CMK (cell line): Measurements from ENCODE around the gene PAPPA2.

Experiments
- DNase-seq: peaks from one replicate; pipeline ENCODE4 v3.0.0-alpha.2; 2010; ENCODE audit warnings: low read depth

PAPPA2 gene

DNA sequence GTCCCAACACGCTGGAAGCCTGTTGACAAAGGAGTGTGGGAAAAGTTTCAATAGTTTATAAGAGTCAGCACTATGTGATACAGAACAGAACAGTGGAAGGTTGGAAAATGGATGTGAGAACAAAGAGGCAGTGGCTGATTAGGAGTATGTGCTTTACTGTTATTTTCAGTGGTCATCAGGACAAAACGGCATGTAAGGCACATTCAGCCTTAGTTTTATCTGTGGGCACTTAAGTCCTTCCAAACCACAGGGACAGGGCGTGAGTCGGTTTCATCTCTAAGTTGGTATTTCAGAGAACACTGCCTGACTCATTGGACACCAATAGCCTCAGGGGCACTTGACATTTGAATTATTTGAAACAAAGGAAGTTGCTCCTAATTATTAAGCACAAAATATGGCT is 394.7 kb downstream of the PAPPA2 start:
- DNase-seq, result no peak

DNA sequence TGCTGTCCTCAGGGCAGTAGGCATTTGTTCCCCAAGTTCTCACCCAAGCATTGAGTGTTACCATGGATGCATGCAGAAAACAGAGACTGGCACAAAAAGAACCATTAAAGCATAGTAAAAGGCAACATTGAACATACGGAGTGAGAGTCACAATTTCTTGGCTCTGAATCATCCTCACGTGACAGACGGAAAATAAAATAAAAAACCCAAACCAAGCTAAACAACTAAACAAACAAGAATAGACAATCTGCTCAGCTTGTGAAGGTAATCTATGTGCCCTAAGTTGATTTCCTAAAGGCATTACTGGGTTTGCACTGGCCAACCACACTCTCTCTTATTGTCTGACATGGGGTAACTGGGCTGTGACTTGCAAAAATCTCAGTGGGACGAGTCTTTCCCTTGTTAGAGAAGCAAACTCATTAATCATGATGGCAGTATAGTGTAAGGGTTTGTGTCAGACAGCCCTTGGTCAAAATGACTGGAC is 395.5 kb downstream of the PAPPA2 start:
- no peak for DNase-seq

DNA sequence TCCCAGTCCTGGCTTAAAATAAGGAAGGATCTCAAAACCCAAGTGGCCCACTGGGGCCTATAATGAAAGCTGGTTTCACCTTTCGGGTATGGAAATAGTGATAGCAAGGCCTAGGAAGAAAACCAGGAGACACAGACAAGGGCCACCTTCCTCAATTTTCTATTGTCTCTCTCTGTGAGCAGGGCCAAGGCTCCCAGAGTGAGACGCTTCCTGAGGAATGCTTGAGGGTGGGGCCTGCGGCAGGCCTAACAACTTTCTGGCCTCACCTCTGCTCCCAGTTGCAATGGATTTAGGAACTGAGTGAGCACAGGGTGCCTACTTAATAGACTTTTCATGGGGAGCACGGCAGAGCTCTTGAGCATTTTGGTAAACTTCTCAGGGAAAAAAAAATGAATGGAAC is 400.6 kb downstream of the PAPPA2 start:
- no peak for DNase-seq

DNA sequence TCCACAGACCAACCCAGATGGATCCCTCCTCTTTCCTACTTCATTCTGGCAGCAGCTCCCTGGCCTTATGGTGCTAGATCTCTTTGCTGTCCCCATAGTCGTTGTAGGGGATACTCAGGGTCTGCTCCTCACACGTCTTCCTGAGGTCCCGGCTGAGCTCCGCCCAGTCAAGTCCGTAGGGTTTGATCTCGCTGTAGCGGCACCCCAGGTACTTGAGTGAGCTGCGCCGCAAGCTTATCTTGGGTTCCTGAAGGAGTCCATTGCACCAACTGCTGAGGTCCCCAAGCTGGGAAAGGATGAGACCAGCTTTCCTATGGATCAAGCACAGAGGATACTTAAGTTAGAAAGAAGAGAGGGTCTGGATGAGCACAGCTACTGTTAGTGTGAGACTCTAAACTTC is 401.2 kb downstream of the PAPPA2 start:
- no peak for DNase-seq

DNA sequence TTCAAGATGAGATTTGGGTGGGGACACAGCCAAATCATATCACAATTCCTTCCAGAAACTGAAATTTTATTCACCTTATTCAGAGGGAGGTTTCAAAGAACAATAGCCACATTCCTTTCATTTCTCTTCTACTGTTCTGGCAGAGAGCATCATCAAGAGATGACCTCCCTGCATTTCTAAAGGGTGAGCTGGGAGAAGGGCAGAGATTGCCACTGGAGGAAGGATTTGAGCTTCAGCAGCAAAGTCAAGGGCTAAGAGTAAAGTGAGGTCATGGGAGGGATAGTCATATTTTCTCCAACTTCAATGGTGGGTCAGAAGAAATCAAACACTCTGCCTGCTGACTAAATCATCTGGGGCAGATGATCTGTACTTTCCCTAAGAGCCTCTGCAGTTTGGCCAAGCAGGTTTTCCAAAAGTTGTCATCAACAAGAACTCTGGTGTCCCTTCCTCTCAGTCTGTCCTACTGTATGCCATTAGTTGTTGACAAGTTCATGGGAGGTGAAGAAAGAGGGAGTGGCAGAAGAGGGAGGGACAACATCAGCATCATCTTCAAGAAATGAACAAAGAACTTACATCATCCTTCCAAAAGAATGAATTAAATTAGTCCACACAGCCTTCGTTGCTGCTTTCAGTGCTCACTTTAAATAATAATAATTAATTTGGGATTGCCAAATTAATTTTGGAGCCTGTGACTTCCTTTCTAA is 403.2 kb downstream of the PAPPA2 start:
- DNase-seq, result no peak

DNA sequence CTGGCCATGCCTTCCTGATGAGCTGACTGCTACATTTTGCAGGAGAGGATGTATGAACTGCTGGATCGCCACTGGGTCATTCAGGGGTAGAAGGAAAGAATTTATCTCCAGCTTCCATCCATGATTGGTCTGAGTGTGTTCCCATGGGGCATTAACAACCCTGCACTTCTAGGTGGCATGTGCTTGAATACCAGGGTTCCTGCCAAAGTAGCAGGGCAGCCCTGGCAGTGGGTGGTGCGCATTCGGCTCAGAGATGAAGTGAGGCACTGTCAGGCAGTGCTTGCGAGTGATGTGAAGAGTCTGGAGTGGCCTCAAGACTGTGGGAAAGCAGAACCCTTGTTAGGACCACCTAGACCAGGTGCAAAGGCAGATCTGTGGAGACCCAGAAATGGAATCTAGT is 406.6 kb downstream of the PAPPA2 start:
- DNase-seq, result no peak

DNA sequence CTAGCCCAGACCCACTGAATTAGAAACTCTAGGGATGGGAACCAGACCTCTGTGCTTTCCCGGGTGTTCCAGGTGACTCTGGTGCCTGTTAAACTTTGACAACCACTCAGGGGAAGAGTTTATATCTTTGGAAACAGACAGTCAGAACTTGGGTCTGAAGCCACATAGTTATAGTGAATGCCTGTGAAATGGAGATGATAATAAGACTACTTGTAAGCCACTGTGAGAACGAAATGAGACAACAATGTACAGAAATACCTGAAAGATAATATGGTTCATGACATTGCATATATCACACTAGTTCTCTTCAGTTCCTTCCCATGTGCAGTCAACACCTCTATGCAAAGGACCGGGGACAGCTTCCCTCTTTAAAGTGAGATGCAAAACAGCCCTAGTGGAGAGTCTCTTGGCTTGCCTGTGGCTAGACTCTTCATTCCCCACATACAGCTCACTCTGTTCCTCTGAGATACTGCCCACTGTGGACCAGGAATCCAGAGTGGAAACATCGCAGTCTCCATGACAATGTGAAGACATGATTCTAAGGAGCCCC is 414.1 kb downstream of the PAPPA2 start:
- no peak for DNase-seq

DNA sequence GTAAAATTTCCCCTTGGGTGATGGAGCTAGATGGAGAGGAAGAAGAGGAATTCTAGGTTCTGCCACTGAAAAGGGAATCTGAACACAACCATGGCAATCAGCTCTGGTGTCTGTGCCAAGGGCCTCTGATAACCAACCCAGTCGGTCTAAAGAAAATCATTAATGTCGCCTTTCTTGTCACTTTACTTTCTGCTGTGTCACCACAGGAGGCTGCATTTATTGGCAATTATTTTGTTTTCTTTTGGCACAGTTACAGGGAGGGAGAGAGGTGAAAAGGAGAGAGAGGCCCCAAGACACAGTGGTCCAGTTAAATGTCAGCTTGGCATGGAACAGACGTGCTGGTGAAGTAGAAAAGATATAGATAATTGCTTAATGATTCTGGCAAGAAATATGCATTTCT is 414.6 kb downstream of the PAPPA2 start:
- DNase-seq, result no peak

DNA sequence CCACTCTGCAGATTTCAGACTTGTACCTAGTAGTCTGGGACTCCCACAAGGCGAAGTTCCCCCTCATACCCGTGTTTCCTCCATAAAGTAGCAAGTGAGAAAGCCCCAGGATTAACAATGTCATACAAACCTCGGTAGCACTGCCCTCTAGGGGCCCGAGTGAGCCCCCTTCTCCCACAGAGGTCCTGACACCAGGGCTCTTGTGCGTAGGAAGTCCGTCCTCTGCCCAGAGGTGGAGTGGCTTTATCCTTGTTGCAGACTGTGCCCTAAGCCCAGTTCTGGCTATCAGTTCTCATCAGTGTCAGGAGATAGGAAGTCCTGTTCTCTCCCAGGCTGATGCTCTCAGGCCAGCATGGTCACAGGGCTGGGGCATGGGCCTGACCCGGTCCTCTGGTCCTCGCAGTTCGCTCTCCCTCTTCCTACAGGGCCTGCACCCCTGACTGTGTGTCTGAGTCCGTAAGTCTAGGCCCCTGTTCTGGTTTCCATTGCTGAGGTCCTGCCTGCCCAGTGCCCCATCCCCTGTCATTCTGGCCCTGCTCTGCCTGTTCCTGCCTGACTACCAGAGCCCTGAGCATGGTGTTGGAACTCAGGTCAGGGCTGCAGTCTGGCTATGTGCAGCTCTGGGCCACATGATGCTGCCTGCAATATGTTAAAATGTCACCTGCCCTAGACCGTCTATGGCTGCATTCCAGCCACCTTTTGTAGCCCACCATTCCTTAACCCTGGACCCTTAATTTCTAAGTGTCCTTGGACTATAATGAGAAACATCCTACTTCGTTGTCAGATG is 416.0 kb downstream of the PAPPA2 start:
- DNase-seq, result no peak

DNA sequence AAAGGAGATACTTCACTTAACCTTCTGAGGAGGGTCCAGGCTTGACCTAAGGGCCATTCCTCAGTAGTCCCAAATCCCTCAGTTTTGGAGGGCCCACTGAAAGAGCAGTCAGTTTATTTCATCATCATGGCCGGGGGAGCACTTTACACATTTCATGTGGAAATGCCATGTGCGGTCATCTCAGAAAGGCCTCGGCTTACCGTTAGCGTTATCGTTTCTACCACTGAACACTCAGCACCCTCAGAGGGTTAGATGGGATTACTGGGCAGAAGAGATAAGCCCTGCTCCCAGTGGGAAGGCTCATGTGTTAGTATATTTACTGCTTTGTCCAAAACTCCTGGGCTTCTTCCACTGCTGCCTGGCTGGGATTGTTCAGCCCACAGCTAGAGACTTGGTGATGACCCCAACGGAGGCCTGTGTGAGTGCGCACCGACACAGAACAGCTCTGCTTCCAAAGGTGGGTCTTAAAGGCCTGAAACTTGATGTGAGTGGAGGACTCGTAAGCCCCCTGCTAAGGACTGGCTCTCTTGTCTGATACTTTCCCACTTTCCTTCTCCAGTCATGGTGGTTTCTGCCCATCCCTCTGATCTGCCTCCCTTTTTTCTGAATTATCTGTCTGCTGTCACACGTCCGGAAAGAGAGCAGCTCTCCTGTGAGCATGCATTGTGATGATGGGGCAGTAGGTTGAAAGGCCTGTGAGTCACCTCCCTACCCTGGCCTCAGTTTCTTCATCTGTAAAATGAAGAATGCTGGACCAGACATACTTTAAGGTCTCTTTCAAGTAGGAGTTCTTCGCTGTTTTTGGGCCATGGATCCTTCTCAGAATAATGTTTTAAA is 417.0 kb downstream of the PAPPA2 start:
- DNase-seq, result no peak

DNA sequence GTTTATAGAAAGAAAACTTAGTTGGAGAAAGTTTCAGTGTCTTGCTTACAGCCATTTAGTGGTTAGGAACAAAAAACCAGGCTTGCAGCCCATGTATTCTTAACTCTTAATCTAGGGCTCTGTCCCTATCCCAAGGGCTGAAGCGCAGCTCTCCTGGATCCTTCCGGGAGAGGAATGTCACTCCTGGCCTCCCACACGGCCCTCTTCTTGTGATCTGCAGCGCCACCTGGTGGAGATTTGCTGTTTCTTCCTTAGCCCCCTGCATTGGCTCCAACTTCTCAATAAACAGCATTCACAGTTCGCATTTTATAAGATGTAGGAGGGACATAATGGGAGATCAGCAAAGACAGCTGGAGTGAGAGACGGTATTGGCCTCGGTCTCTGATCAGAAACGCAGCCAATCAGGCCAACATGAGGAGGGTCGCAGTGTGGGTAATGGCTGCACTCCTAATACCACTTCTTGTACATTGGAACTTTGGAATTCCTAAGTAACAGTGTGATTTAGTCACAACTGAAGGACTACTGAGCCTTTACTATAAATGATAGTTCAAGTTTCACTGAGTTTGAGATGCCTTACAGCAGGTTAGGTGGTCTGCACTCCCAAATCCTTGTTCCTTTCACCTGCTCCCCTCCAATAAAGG is 418.1 kb downstream of the PAPPA2 start:
- DNase-seq, result peak; percentile 56

DNA sequence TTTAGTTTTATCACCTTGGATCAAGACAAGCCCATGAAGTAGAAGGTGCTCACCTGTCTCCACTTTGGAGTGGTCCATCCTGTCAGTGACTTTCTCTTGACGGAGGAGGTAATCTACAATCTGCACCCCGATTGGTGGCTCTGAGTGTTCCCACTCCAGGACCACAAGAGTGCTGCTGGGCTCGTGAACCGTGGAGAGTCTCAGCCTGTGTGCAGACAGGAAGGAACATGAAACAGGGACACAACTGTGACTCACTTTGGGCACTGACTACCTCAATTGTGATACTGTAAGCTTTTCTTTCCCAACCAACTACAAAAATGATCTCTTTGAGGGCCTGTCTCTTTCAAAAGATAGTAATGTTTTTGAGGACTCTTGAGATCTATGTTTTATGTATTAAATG is 421.3 kb downstream of the PAPPA2 start:
- no peak for DNase-seq

DNA sequence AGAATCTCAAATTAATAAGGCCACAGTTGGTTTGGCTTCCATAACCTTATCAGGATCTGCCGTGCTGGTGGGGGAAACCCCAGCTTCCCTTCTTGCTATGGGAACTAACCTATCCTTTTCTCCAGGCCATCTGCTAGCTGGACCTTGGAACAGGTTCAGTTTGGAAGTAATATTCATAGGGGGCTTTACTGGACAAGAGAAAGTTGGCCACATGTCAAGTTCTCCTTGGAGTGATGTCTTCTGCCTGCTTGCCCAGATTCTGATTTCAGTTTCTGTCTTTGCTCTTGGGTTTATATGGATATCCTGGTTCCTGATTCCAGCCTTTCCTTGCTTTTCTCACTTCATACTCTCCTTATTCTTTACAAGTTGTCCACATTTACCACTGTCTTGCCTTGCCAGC is 421.9 kb downstream of the PAPPA2 start:
- no peak for DNase-seq

DNA sequence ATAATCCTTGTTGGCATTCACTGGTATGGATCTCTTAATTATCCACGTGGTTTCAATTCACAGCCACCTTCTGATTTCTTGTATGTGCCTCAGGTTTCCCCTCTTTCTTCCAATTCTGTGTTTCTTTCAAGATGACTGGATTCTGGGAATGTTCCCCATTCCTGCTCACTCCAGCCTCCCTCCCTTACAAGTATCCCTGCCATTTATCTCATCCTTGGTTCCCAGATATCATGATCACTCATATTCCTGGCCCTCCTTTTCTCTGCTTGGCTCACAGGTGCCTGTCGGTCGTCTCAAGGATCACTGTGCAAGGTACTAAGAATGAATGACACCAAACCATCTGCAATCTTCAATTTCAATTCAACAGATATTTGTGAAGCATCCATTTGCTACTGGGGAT is 422.4 kb downstream of the PAPPA2 start:
- no peak for DNase-seq

DNA sequence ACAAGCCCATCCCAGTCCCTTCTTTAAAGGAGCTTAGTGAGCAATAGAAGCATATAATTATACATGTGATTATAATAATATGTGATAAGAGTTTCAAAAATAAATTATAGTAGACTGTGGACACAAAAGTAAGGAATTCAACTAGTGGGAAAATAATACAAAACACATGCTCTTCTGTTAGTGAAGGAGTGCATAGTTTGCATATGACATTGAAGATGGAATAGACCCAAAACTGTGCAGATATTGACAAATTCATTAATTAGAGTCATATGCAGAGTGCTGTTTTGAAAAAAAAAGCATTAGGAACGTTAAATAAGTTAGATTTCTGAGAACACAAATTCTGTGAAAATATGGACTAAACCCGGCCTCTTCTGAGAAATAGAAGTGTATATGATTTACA is 422.8 kb downstream of the PAPPA2 start:
- no peak for DNase-seq

DNA sequence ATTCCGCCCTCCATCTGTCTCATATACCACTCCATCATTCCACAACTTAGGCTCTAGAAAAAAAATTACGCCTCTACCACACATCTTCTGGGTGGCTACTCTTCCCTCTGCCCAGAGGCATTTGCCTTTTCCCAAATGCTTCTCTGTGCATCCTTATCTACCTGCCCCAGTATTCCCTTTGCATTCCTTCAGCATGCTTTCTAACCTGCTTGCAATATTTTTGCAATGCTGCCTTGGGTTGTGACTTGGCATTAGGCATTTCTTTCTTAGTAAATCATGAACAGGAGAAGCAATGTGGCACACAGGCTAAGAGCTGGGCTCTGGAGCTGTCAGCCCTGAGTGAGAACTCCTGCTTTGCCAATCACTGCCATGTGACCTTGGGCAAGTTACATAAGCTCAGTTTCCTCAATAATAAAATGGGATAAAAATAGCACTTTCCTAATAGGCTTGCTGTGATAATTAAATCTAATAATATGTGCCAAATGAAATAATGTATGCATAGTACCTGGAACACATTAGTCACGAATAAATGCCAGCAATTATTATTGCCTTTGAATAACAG is 425.6 kb downstream of the PAPPA2 start:
- DNase-seq, result no peak

DNA sequence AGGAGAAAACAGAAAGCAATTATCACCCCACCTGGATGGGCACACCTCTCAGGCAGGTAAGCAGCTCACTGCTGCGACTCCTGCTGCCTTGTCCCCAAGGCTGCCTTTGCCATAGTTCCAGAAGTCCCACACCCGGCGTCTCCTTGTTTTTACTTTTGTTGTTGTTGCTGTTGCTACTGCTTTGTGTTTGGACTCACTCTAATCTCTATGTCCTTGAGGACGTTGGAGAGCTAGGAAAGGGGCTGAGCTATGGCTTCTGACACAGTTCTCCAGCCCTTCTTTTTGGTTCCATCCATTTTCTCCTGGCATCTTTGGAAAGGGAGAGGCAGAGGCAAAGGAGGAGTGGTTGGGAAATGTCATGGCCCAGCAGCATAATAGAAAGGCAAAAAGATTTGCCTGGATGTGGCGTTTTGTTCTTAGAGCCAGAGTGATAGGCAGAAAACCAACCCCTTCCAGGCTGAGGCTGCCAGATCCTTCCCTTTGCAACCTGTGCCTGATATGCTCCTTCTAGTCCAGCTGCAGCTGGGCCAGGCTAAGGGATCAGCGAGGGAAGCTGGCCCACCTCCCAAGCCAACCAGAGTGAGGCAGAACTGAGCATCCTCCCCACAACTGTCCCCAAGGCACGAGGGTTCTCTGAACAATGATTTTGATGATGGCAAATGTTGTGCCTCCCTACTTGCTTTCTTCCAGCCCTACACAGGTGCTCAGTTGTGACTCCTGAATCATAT is 430.8 kb downstream of the PAPPA2 start:
- no peak for DNase-seq

DNA sequence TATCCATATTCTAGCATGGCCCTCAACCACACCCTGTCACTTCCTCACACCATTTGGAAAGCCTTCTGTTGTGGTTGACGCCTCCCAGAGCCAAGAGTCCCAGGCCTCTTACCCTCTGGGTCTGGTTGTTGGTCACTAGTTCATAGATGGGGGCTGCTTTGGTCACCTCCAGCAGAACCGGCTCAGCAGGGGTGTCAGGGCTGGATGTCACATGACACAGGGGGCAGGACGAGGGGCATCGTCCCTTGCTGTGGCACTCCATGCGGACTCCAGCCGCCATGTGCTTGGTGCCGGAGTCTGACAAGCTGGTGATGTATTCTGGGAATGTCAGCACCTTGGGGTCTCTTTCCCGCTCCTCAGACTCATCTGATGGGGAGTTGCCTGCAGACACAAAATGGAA is 431.5 kb downstream of the PAPPA2 start:
- DNase-seq, result no peak
